Type B pancreatic cell (in vitro differentiated cells): Measurements from ENCODE around the gene RARA. TPM values are rescaled to one million over a fixed set of nuclear protein-coding genes. Genes with fewer than 3 reads are reported as not detected.

ENCODE experiments used
- DNase-seq: peaks from one replicate; pipeline ENCODE4 v3.0.0; 2021; ENCODE audit warnings: mixed read lengths; ENCODE audit not compliant: unreplicated experiment; ENCODE audit errors: extremely low spot score
- H3K27ac Mint-ChIP-seq: 2 replicates; pipeline ENCODE4 v1.8.0; 2021; ENCODE audit warnings: mild to moderate bottlenecking, mixed read lengths
- H3K27me3 Mint-ChIP-seq: 2 replicates; pipeline ENCODE4 v1.8.0; 2021; ENCODE audit warnings: mixed read lengths
- H3K36me3 Mint-ChIP-seq: 2 replicates; pipeline ENCODE4 v1.8.0; 2021; ENCODE audit warnings: mixed read lengths
- H3K4me1 Mint-ChIP-seq: one replicate; pipeline ENCODE4 v1.8.0; 2021; ENCODE audit warnings: mixed read lengths; ENCODE audit not compliant: unreplicated experiment
- H3K4me3 Mint-ChIP-seq: 2 replicates; pipeline ENCODE4 v1.8.0; 2021; ENCODE audit warnings: mild to moderate bottlenecking, mixed read lengths
- H3K9me3 Mint-ChIP-seq: 2 replicates; pipeline ENCODE4 v1.8.0; 2021; ENCODE audit warnings: mixed read lengths
- long read RNA-seq: library from polyadenylated mRNA; unstranded; transcript quantifications from one replicate; pipeline ENCODE4 v2.0.0, GENCODE V29; 2020
- total RNA-seq: library from RNA; stranded (reverse); gene quantifications from 2 replicates; pipeline ENCODE4 v1.2.1, GENCODE V29; 2021; ENCODE audit warnings: low replicate concordance
- TF ChIP-seq, protein P1 (sequence below): fragments of 200-600 bp; sonication (generic); conservative IDR thresholded peaks from 2 replicates; pipeline ENCODE4 v1.5.0; 2021; ENCODE audit warnings: antibody characterized with exemption, mild to moderate bottlenecking

The RARA gene
- 23.8 and 34.3 TPM in 2 replicates for total RNA-seq
- long read RNA-seq, partial matches to known transcripts: 0 of 1 reads
- long read RNA-seq, other reads (novel, unspliced or antisense): 1 of 1 reads

- H3K4me3 Mint-ChIP-seq: no peak within 1 kb of the TSS
- H3K27ac Mint-ChIP-seq: no peak within 1 kb of the TSS
- H3K27me3 Mint-ChIP-seq: no peaks in the 10 kb centered on the region
- H3K36me3 Mint-ChIP-seq: no peaks in the 10 kb centered on the region
- TF ChIP-seq, protein P1, sequence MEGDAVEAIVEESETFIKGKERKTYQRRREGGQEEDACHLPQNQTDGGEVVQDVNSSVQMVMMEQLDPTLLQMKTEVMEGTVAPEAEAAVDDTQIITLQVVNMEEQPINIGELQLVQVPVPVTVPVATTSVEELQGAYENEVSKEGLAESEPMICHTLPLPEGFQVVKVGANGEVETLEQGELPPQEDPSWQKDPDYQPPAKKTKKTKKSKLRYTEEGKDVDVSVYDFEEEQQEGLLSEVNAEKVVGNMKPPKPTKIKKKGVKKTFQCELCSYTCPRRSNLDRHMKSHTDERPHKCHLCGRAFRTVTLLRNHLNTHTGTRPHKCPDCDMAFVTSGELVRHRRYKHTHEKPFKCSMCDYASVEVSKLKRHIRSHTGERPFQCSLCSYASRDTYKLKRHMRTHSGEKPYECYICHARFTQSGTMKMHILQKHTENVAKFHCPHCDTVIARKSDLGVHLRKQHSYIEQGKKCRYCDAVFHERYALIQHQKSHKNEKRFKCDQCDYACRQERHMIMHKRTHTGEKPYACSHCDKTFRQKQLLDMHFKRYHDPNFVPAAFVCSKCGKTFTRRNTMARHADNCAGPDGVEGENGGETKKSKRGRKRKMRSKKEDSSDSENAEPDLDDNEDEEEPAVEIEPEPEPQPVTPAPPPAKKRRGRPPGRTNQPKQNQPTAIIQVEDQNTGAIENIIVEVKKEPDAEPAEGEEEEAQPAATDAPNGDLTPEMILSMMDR: no peak
- DNase-seq: no peak
- H3K9me3 Mint-ChIP-seq: no peaks in the 10 kb centered on the region
- H3K4me1 Mint-ChIP-seq: peaks cover 39% of the 10 kb centered on the region
Observed at GRCh38 chr17:40309031-40309948, at the start of gene RARA. TSS of gene RARA (plus strand) at chr17:40309180. CDS start at chr17:40331219, 22,039 bp downstream.

DNA sequence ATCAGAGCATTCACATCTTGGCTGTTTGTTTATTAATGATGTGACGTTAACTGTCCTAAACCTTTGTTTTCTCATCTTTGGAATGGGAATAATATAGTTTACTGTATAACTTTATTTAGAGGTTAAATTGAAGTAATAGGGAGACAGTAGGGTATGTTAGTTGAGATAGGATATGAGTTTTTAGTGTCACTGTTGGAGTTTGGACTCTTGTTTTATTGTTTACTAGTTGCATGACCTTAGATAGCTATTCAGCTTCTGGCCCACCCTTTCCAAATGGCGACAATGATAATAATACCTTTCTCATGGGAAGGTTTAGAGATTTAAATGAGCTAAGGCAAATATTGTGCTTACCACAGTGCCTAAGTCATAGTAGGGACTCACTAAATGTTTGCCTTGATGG lies 49.5 kb upstream of the RARA start:
- TF ChIP-seq, protein P1: no peak
- H3K4me1 Mint-ChIP-seq: no peaks in the 10 kb centered on the region
- H3K4me3 Mint-ChIP-seq: no peak overlapping the region
- DNase-seq: no peak
- H3K36me3 Mint-ChIP-seq: peaks cover 15% of the 10 kb centered on the region
- no peak overlapping the region for H3K27ac Mint-ChIP-seq
- no peaks in the 10 kb centered on the region for H3K9me3 Mint-ChIP-seq
- no peaks in the 10 kb centered on the region for H3K27me3 Mint-ChIP-seq

DNA sequence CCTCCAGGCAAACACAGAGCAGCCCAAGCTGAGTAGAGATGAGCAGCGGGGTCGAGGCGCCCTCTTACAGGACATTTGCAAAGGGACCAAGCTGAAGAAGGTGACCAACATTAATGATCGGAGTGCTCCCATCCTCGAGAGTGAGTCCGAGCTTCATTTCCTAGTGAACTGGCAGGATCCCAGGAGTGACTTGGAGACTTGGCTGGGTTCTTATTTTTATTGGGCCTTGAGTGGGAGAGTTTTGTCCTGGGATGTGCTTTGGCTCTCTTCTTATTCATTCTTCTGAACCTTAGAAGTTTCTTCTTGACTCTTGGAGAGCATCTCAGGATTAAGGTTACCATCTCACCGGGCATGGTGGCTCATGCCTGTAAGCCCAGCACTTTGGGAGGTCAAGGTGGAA lies 48.5 kb upstream of the RARA start:
- Mint-ChIP-seq H3K27ac (no peak overlapping the region), H3K4me3 (no peak overlapping the region), H3K27me3 (no peaks in the 10 kb centered on the region), H3K36me3 (peaks cover 15% of the 10 kb centered on the region), H3K9me3 (no peaks in the 10 kb centered on the region), H3K4me1 (no peaks in the 10 kb centered on the region)
- TF ChIP-seq, protein P1: no peak
- no peak for DNase-seq

- no peaks in the 10 kb centered on the region for H3K4me1 Mint-ChIP-seq
- peaks cover 8% of the 10 kb centered on the region for H3K36me3 Mint-ChIP-seq
- TF ChIP-seq, protein P1: no peak
- no peaks in the 10 kb centered on the region for H3K27me3 Mint-ChIP-seq
- H3K9me3 Mint-ChIP-seq: no peaks in the 10 kb centered on the region
- DNase-seq: no peak
- no peak overlapping the region for H3K27ac Mint-ChIP-seq
- H3K4me3 Mint-ChIP-seq: no peak overlapping the region
Observed at GRCh38 chr17:40264458-40265185, 44.4 kb upstream of the RARA start.

- peaks cover 8% of the 10 kb centered on the region for H3K36me3 Mint-ChIP-seq
- TF ChIP-seq, protein P1: no peak
- no peaks in the 10 kb centered on the region for H3K9me3 Mint-ChIP-seq
- no peaks in the 10 kb centered on the region for H3K27me3 Mint-ChIP-seq
- DNase-seq: no peak
- H3K4me1 Mint-ChIP-seq: no peaks in the 10 kb centered on the region
- no peak overlapping the region for H3K4me3 Mint-ChIP-seq
- H3K27ac Mint-ChIP-seq: no peak overlapping the region
Observed at GRCh38 chr17:40265337-40265736, 43.6 kb upstream of the RARA start.
